IPS DF 19.7 (cell line): ENCODE data around the gene GRSF1.
"Not testable (repeated sequence)": the region's sequence is repeated elsewhere in the genome, so short reads cannot be mapped to it uniquely, and the experiment has no call there.

ENCODE experiments used
- DNase-seq: peaks from one replicate; pipeline ENCODE4 v3.0.0-alpha.2; 2013; ENCODE audit warnings: low read depth, low spot score

The GRSF1 gene

GRCh38 chr4:70836081-70836480, 3.6 kb downstream of the GRSF1 start:
- no peak for DNase-seq

DNA sequence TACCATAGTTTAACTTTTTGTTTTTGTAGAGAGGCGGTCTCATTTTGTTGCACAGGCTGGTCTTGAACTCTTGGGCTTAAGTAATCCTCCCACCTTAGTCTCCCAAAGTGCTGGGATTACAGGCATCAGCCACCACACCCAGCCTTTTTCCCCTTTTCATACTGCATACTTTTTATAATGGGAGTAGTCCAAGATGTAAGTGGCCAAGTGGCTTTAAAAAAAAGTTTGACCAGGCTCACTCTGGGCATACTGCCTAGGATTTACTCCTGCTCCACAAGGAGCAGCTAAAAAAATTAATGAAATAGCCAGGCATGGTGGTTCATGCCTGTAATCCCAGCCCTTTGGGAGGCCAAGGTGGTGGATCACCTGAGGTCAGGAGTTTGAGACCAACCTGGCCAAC, 6.0 kb downstream of the GRSF1 start:
- no peak for DNase-seq

DNA sequence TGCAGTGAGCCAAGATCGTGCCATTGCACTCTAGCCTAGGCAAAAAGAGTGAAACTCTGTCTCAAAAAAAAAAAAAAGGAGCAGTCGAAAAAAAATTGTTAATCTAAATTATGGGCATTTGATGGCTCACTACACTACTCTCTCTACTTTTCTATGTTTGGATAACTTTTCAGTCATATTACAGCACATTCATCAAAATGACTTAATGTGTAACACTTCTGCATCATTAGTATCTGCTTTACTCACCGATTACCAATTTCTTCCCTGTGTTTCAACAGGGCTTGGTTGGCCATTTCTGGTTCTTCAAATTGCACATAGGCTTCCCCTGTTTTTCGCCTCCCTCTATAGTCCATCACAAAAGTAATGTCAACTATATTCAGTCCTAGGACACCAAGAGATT, 8.4 kb downstream of the GRSF1 start:
- DNase-seq, result no peak

- DNase-seq, result no peak
Measured at GRCh38 chr4:70830054-70830453, 9.6 kb downstream of the GRSF1 start.

DNA sequence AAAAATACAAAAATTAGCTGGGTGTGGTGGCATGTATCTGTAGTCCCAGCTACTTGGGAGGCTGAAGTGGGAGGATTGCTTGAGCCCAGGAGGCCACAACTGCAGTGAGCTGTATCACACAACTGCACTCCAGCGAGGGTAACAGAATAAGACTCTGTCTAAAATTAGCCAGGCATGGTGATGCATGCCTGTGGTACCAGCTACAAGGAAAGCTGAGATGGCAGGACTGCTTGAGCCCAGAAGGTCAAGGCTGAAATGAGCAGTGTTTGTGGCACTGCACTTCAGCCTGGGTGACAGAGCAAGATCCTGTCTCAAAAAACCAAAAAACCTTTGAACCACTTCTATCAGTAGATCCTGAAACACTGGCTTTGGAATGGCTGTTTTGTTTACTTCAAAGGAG, 10.2 kb downstream of the GRSF1 start:
- no peak for DNase-seq

DNA sequence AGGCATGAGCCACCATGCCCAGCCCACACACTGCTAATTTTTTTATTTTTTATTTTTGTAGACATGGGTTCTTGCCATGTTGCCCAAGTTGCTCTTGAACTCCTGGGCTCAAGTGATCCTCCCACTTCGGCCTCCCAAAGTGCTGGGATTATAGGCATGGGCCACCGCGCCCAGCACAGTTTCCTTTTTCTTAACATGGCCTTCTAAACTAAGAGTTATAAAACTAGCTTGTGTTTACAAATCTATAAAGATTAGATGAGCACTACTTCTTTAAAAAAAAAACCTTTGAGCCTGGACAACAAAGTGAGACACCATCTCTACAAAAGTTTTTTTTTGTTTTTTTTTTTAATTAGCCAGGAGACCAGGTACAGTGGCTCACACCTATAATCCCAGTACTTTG, 10.7 kb downstream of the GRSF1 start:
- DNase-seq, result no peak

DNA sequence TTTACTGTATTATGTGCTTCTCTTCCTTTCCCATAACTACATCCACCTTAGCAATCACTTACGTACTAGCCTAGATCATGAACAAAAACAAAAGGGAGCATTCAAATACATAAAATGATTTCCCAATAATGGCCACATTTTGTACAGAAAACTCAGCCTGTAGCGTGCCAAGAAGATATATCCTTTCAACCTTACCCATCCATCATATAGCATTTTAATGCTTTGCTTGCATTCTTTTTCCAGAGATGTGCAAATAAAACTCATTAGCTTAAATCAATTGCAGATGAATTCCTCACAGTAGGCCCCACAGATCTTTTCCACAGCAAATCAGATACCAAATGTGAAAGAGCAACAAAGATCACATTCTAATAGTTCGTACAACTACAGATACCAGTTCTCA, 20.8 kb downstream of the GRSF1 start:
- DNase-seq, result no peak

GRCh38 chr4:70818173-70818855, 21.4 kb downstream of the GRSF1 start:
- DNase-seq, result no peak

- DNase-seq, result no peak
Measured at GRCh38 chr4:70816894-70817293, 22.8 kb downstream of the GRSF1 start.

- no peak for DNase-seq
Measured at GRCh38 chr4:70815370-70815769, 24.3 kb downstream of the GRSF1 start.

DNA sequence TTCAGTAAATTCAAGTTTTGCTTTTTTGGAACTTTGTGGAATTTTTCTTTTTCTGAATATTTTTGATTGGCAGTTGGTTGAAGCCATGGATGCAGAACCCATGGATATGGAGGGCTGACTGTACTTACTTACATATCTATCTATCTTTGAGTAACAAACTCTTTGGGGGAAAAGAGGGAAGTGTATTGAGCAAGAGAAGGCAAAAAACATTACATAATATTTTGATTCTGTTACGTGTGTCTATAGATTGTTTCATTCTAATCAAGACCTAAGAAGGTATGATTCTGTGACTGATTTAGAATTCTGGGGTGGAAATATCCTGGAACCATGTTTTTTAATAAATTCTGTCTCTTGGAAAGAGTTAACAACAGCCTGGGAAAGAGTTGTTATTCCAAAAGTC, 31.5 kb downstream of the GRSF1 start:
- no peak for DNase-seq

- no peak for DNase-seq
Measured at GRCh38 chr4:70802928-70803580, 36.6 kb downstream of the GRSF1 start.

- DNase-seq, result no peak
Measured at GRCh38 chr4:70801265-70801809, 38.4 kb downstream of the GRSF1 start.

- DNase-seq, result no peak
Measured at GRCh38 chr4:70793626-70794025, 46.1 kb downstream of the GRSF1 start.

GRCh38 chr4:70788733-70789132, 51.0 kb downstream of the GRSF1 start:
- no peak for DNase-seq

DNA sequence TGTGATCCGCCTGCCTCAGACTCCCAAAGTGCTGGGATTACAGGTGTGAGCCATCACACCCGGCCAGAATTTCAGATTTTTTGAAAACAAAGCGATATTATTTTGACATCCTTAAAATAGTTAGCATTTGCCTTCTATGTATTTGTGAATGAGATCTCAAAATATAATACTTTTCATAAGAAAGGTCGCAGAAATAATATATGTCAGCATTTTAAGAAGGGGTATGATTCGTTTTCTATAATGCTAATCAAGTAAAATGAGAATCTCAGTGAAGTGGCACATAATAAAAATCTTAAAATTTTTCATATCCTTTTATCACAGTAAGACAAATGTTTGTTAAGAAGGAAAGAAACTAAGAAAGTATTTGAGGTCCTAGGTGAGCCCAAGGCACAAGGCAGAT, 52.2 kb downstream of the GRSF1 start:
- DNase-seq, result no peak

DNA sequence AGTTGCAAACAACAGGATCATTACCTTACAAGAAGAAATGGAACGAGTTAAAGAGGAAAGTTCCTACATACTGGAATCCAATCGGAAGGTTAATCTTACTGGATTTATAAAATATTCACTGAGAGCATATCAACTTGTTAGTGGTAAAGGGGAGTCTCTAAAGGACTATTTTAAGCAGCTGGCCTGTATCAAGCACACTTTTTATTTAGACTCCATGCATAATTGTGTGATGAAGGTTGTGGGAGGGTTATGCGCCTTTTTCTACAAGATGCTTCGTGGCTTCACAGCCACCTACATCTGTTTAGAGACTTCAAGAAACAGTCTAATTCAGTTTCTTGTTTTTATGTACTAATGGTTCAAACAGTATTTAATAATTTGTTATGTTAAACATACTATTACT, 56.6 kb downstream of the GRSF1 start:
- DNase-seq, result no peak

DNA sequence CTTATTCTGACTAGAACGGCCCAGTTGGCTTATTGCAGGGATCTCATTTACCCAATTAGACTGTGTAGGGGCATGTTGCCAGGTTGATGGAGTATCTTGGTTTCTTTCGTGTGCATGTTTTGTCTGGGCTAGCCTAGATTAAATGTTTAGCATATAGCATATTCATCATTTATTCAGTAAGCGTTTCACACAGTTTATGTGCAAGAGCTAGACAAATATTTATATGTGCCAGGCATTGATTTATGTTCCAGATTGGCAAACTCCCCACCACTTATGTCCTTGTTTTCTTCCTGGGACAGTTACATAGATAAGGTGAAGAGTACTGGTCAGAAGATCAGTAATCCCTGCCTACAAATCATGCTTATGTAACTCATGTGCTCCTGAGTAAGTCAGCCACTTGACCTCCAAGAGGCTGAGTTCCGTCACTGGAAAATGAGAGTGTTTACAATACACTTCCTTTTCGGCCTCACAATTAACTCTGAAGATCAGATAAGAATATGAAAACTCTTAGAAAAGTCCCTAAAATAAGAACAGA, 60.7 kb downstream of the GRSF1 start:
- no peak for DNase-seq

GRCh38 chr4:70772929-70773555, 66.6 kb downstream of the GRSF1 start:
- no peak for DNase-seq

GRCh38 chr4:70769396-70769795, 70.3 kb downstream of the GRSF1 start:
- not testable (repeated sequence) for DNase-seq

DNA sequence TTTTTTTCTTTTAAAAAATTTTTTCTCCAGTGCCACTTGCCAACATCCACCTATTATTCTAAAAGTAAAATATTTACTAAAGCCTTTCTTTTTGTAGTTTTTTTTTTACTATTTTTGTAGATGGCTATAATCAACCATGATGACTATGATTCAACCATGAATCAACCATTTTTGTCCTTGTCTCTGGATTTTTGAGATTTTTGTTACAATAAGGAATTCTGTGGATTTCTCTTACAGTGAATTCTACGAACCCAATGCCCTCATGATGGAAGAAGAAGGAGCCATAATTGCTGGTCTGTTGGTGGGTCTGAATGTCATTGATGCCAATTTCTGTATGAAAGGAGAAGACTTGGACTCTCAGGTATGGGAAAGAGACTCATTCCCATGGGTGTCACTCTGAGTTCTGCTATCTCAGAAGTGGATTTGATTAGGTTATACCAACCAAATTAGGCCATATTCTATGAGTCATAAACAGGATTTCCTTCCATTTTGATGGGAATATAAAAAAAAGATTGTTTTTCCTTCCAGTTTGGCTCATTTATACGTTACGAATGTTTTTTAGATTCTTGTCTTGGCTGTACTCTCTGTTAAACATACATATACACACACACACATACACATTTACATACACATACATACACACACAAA, 71.3 kb downstream of the GRSF1 start:
- no peak for DNase-seq
